HG03378 (cell line): ENCODE data around the gene SPATA6.
"Not testable (repeated sequence)": the region's sequence is repeated elsewhere in the genome, so short reads cannot be mapped to it uniquely, and the experiment has no call there.

Source experiments
- ATAC-seq: cut with Tn5 transposase; IDR thresholded peaks from one replicate; pipeline ENCODE4 v1.9.1; 2021; ENCODE audit warnings: mild to moderate bottlenecking, moderate library complexity; ENCODE audit not compliant: unreplicated experiment

Gene SPATA6

DNA sequence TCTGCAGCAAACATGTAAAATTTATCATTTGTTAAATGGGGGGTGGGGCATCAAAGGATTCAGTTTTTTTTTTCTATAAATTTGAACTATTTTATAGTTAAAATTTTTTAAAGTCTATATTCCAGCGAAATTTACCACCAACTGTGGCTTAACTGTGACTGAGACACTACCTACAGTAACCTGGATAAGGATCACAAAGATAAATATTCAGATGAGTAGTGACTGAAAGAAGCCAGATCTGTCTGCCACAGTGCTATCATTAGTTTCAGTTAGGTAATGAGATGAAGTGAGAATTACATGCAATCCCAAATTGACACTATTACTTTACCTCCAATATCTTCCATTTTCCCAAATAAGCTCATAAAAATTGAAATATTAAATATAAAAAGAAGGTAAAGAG lies 5.4 kb downstream of the SPATA6 start:
- no peak for ATAC-seq

DNA sequence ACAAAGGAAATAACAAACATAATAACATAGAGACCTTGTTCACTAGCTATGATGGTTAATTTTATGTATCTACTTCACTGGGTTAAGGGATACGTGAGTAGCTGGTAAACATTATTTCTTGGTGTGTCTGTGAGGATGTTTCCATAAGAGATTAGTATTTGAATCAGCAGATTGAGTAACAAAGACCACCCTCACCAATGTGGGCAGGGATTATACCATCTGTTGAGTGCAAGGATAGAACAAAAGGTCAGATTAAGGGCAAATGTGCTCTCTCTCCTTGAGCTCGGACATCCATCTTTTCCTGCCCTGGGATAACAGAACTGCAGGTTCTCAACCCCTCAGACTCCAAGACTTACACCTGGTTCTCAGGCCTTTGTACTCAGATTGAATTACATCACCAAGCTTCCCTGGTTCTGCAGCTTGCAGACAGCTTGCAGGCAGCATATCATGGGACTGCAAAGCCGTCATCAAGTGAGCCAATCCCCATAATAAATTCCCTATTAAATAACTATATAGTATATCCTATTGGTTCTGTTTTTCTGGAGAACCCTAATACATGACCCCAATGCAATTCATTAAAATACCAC lies 9.2 kb downstream of the SPATA6 start:
- no peak for ATAC-seq

DNA sequence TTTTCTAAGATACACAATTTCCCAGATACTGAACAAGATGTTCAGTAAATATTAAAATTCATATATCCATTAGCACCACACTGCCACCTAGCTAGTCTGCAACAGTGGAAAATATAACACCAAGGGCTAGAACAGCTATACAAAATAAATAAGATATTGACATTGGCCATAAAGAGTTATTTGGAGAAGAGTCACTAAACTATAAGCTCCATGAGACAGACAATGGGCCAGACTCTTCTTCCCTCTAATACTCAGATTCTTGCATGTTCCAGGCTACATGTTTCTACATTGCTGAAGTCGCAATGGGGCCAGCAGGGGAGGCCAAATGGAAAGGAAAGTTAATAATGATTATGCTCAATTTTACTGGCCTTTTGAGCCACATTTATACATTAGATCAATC lies 21.5 kb downstream of the SPATA6 start:
- no peak for ATAC-seq

DNA sequence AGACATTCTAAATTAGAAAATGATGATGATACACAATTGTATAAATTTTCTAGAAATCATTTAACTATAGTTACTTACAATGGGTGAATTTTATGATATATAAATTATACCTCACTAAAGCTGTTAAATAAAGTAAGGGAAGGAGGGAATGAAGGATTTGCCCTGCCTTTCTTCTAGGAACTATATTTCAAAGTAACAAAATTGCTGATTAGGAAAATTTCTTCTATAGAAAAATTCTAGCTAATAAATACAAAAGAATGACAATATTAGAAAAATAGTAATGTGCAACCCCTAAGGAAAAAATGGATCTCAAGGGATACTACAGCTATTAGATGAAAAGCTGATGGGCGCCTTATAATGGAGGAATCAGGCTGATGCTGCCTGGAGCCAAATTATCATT lies 23.1 kb downstream of the SPATA6 start:
- no peak for ATAC-seq

DNA sequence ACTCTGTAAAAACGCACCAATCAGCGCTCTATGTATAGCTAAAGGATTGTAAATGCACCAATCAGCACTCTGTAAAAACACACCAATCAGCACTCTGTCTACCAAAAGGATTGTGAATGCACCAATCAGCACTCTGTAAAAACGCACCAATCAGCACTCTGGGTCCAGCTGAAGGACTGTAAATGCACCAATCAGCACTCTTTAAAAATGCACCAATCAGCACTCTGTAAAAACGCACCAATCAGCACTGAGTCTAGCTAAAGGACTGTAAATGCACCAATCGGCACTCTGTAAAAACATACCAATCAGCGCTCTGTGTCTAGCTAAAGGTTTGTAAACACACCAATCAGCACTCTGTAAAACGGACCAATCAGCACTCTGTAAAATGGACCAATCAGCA lies 27.8 kb downstream of the SPATA6 start:
- ATAC-seq = not testable (repeated sequence)

DNA sequence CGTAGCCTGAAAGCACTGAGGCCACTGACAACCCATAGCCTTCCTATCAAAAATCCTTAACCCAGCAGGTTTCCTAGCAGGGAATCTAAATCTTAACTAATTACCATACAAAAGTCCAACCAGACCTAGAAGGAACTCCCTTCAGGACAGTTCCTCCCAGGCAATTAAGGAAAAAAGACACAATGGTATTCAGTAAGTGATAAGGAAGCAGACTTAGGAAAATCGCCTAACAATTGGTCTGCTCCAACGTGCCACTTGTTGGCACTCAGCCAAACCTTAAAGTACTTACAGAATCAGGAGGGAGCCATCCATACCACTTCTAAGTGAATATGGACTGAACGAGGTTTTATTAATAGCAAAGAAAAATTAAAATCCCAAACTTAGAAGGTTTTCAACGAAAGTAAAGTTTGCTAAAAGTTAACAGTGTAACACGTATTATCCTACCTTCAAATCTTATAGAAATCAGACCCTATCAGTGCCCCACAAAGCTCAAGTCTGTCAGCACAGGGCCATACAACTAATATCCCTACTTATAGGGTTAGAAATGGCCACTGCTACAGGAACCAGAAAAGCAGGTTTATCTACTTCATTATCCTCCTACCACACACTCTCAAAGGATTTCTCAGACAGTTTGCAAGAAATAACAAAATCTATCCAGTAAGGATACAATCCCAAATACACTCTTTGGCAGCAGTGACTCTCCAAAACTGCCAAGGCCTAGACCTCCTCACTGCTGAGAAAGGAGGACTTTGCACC lies 29.0 kb downstream of the SPATA6 start:
- ATAC-seq = no peak

DNA sequence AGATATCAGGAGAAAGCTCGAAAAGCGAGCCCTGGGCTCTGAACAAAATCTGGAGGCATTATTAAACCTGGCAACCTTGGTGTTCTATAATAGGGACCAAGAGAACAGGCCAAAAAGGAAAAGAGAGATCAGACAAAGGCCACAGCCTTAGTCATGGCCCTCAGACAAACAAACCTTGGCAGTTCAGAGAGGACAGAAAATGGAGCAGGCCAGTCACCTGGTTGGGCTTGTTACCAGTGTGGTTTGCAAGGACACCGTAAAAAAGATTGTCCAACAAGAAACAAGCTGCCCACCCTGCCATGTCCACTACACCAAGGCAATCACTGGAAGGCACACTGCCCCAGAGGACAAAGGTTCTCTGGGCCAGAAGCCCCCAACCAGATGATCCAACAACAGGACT lies 31.2 kb downstream of the SPATA6 start:
- not testable (repeated sequence) for ATAC-seq

DNA sequence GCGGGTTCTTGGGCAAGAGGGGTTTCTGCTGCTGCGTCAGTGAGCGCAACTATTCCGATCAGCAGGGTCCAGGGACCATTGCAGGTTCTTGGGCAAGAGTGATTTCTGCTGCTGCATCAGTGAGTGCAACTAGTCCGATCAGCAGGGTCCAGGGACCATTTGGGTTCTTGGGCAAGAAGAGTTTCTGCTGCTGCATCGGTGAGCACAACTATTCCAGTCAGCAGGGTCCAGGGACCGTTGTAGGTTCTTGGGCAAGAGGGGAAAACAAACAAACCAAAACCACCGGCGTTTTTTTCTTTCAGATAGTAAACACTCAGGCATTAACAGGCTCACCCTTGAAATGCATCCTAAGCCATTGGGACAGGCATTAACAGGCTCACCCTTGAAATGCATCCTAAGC lies 32.6 kb downstream of the SPATA6 start:
- ATAC-seq = no peak

DNA sequence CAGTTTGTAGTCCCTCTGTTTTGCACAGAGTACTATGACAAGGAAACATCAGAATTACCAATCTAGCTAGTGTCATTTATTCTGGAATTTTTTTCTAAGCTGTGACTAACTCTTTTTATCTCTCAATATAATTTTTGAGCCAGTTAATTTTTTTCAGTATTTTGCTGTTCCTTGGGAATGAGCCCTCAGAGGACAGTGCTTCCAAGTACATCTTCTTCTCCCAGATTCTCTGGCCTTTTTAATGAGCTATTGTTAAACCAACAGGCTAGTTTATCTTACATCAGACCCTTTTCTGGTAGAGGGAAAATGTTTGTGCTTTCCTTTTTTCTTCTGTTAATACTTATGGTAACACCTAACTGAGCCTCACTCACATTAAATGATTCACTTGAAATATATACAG lies 34.6 kb downstream of the SPATA6 start:
- not testable (repeated sequence) for ATAC-seq

DNA sequence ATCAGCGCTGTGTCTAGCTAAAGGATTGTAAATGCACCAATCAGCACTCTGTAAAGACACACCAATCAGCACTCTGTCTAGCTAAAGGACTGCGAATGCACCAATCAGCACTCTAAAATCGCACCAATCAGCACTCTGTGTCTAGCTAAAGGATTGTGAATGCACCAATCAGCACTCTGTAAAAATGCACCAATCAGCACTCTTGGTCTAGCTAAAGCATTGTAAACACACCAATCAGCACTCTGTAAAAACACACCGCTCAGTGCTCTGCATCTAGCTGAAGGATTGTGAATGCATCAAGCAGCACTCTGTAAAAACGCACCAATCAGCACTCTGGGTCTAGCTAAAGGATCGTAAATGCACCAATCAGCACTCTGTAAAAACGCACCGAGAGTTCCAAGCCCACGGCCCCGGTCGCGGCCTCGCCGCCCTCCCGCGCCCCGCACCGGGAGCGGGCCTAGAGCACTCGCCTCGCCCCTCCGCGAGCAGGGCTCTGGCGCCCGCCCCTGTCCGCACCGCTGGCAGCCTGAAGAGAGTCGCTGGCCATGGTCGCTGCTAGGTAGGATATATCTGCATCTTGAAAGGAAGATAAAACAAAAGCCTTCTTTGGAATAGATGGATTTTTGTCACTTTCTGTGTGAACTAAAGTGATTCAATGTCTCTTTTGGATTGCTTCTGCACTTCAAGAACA lies 36.5 kb downstream of the SPATA6 start:
- not testable (repeated sequence) for ATAC-seq

DNA sequence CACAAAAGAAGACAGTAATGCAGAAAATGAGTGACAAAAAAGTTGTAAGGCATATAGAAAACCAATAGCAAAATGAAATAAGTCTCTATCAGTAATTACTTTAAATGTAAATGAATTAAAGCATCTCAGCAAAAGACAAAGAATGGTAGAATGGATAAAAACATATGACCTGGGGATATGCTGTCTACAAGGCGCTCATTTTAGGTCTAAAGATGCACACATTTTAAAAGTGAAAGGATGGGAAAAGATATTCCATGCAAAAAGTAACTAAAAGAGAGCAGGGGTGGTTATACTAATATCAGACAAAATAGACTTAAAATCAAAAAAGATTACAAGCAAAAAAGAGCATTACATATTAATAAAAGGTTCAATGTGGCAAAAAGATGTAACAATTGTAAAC lies 41.2 kb downstream of the SPATA6 start:
- no peak for ATAC-seq

DNA sequence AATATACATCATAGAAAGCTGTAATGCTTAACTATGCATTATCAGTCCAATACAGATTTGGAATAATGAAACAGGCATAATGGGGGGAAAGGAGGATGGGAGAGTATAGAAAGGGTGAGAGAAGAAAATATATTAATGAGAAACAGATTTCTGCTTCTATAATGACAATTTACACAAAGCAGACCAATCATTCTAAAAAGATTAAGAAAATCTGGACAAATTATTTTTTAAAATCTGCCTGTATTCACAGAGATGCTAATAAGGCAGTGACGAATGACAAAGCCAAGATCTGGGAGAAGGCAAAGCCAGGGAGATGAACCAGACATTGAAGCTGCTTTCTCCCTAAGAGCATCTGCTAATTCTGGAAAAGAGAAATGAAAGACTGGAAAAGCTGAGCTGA lies 50.0 kb downstream of the SPATA6 start:
- no peak for ATAC-seq

DNA sequence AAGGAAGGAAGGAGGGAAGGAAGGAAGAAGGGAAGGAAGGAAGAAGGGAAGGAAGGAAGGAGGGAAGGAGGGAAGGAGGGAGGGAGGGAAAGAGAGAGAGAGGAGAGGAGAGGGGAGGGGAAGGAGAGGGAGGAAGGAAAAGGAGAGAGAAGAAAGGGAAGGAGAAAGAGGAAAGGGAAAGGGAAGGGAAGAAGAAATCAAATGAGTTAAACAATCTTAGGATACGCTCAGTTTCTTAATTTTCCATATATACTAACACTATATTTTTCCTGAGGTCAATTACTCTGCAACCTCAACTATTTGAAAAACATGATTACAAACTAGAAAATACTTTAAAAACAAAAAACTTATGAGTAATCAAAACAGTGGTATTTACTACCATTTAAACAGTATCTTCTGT lies 53.3 kb downstream of the SPATA6 start:
- no peak for ATAC-seq

DNA sequence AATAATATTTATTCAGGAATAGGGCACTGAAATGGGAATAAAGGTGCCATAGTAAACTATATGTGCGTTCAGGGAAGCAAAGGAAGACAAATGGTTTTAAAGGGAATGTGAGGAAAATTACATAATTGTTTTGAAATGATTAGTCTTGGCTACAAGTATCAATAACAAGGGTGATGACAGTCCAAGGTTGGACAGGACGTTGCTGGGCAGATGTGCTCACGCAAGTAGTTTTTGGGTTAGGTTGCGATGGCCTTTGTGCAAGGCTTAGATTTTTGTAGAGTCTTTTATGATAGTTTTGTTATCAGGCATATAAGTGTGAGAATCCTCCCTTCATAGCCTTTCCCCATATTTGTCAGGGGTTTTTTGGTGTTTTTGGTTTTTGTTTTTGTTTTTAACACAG lies 57.0 kb downstream of the SPATA6 start:
- ATAC-seq = no peak

DNA sequence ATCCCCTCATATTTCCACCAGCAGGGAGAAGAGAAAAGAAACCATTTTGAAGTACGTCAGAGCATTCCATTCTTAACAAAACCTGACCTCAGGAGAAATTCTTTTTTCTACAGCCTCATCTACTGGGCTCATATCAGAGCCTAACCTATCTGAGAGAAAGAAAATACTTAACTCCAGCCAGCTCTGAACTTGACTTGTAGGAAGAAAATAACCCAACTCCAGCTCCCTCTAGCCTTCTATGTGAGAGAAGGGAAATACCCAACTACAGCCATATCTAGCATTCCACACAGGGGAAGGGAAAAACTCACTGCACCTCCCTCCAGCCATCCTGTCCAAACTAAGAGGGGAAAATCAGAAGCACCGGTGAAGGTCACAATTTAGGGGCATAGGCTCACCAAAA lies 57.7 kb downstream of the SPATA6 start:
- ATAC-seq = no peak

DNA sequence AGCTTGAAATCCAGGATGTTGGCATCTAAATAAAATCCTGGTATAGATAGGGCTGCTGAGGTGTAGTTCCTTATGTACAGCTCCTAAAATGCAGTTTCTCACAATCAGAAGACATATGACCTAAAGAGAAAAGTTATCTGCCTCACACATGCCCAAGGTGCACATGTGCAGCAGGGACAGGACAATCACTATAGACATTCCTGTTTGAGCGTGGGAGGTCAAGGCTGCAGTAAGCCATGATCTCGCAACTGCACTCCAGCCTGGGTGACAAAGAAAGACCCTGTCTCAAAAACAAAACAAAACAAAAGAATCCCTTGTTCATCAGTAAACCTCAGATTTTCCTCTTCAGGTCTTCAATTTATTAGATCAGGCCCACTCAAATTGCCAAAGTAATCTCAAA lies 66.1 kb downstream of the SPATA6 start:
- ATAC-seq = no peak

DNA sequence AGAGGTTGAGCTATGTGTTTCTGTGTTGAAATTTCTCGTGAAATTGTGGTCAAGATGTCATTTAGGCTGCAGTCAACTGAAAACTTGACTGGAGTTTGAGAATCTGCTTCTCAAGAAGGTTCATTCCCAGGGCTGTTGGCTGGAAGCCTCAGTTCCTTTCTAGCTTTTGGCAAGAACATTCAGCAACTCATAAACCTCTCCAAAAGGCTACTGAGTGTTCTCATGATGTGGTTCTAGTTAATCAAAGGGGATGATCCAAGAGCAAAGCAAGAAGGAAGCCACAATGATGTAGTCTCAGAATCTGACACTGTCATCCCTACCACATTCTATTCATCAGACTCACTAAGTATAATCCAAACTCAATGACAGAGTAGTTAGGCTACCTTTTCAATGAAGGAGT lies 66.6 kb downstream of the SPATA6 start:
- no peak for ATAC-seq

DNA sequence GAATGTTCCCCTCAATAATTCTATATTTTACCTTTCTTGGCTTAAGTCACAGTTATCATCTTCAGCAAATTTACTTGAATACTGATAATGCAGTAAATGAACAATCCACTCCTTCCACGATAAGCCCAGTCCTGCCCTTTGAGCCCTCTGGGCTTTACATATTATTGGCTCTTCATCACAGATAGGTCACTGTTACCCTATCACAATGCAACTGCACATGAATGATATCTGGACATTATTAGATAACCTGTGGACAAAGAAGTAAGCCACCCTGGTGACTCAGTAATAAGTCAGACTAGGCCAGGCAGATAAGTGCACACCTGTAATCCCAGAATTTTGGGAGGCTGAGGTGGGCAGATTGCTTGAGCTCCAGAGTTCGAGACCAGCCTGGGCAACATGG lies 69.4 kb downstream of the SPATA6 start:
- ATAC-seq = no peak

DNA sequence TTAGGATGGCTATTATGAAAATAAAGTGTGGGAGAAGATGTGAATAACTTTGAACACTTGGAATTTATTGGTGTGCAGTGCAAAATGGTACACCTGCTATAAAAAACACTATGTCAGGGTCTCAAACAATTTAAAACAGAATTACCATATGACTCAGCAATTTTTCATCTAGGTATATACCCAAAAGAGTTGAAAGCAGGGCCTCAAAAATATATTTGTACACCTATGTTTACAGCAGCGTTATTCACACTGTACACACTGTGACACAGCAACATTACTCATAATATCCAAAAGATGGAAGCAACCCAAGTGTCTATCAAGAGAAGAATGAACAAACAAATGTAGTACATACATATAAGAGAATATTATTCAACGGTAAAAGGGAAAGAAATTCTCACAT lies 75.8 kb downstream of the SPATA6 start:
- no peak for ATAC-seq

DNA sequence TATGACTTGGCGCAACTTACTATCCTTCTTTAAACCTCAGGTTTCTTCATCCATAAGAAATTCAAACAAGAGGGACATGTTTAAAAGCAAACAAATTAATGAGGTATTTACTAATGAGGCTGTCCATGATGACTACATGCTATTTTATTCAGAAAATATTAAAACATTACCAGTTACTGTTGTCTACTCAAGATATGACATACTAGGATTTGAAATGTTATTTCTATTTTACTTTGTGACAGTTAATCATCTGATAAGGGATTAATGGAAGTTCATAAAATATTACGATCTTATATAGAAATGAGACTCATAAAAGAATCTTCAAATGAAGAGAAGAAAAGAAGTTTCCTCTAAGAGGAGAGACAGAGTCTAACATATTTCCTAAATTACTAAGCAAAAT lies 80.1 kb downstream of the SPATA6 start:
- ATAC-seq = no peak

DNA sequence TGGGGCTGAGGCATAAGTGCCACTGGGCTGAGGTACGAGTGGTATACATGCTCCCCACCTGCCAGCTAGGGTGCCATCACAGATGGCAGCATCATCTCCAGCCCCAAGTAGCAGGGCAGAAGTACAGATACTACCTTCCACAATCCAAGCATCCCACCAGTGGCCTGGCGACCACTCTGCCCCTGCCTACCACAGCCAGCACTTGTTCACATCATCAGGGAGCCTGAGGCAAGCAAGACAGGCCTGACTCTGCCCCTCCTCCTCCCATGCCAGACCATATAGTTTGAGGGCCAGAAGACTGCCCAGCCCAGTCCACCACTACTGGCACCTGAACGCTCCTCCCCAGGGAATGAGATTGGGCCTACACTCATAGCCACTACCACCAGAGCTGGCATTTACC lies 84.6 kb downstream of the SPATA6 start:
- no peak for ATAC-seq

DNA sequence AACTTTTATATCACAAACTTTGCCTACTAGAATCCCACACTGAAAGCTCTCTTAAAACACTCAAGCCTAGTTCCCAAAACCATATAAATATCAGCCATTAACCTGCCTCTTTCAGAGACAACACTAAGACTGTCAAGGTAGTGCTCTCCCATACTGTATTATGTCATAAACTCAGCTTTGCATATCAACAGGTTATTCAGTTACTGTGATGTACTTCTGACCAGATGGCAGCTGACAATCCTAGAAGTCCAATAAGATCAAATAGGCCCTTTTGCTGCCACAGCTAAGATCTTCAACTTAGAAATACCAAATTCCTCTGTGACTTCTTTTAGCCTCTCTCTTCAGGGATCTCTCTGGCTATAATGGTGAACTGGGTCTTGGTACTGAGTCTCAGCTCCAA lies 97.2 kb downstream of the SPATA6 start:
- ATAC-seq = no peak
